HAP-1 (cell line): ENCODE data around the gene NPS.

Experiments used
- DNase-seq, 2 experiments: peaks; one replicate each; pipeline ENCODE4 v3.0.0-alpha.2; 2016 to 2020; ENCODE audit warnings: low spot score in 2 of 2
- H3K27me3 ChIP-seq: fragments of 250-450 bp; sonication (Bioruptor Pico); 2 replicates; pipeline ENCODE4 v1.5.1; 2020; ENCODE audit warnings: low read depth, mild to moderate bottlenecking, moderate library complexity
- H3K36me3 ChIP-seq: fragments of 250-450 bp; sonication (Bioruptor Pico); replicated peaks from 2 replicates; pipeline ENCODE4 v1.5.1; 2020; ENCODE audit warnings: mild to moderate bottlenecking
- H3K4me1 ChIP-seq: fragments of 250-450 bp; sonication (Bioruptor Pico); 2 replicates; pipeline ENCODE4 v1.5.1; 2020; ENCODE audit warnings: mild to moderate bottlenecking
- H3K4me3 ChIP-seq: fragments of 250-450 bp; sonication (Bioruptor Pico); 2 replicates; pipeline ENCODE4 v1.5.1; 2020; ENCODE audit warnings: mild to moderate bottlenecking, moderate library complexity
- H3K9me3 ChIP-seq: fragments of 250-450 bp; sonication (Bioruptor Pico); 2 replicates; pipeline ENCODE4 v1.5.1; 2020; ENCODE audit warnings: mild to moderate bottlenecking, moderate library complexity
- in situ Hi-C: fragments of 300-500 bp; cut with MboI; formaldehyde crosslinking; loops from 3 replicates; pipeline ENCODE4 v1.14.3; 2020; ENCODE audit warnings: low sequenced_read_pairs, inconsistent platforms, mixed read lengths

NPS gene

GRCh38 chr10:127534496-127534895, 14.6 kb upstream of the NPS start:
- Histone ChIP-seq H3K9me3 (no peaks in the 10 kb centered on the region), H3K27me3 (no peaks in the 10 kb centered on the region), H3K36me3 (no peaks in the 10 kb centered on the region), H3K4me1 (no peaks in the 10 kb centered on the region), H3K4me3 (no peak overlapping the region)
- in situ Hi-C loops: no loop called here
- DNase-seq: no peak

GRCh38 chr10:127535802-127536515, 13.2 kb upstream of the NPS start:
- Histone ChIP-seq H3K36me3 (no peaks in the 10 kb centered on the region), H3K27me3 (no peaks in the 10 kb centered on the region), H3K9me3 (no peaks in the 10 kb centered on the region), H3K4me3 (no peak overlapping the region), H3K4me1 (no peaks in the 10 kb centered on the region)
- DNase-seq: no peak
- in situ Hi-C loops: no loop called here

GRCh38 chr10:127536972-127537760, 11.9 kb upstream of the NPS start:
- Histone ChIP-seq H3K36me3 (no peaks in the 10 kb centered on the region), H3K9me3 (no peaks in the 10 kb centered on the region), H3K4me1 (no peaks in the 10 kb centered on the region), H3K4me3 (no peak overlapping the region), H3K27me3 (no peaks in the 10 kb centered on the region)
- in situ Hi-C loops: no loop called here
- DNase-seq: no peak

- Histone ChIP-seq H3K4me1 (no peaks in the 10 kb centered on the region), H3K36me3 (no peaks in the 10 kb centered on the region), H3K27me3 (no peaks in the 10 kb centered on the region), H3K4me3 (no peak overlapping the region), H3K9me3 (no peaks in the 10 kb centered on the region)
- no peak for DNase-seq
- in situ Hi-C loops: no loop called here
These were observed 11.2 kb upstream of the NPS start for GRCh38 chr10:127537924-127538323.

- in situ Hi-C loops: no loop called here
- no peak for DNase-seq
- no peaks in the 10 kb centered on the region for H3K36me3 ChIP-seq
- no peaks in the 10 kb centered on the region for H3K4me1 ChIP-seq
- H3K27me3 ChIP-seq: no peaks in the 10 kb centered on the region
- no peak overlapping the region for H3K4me3 ChIP-seq
- no peaks in the 10 kb centered on the region; the same call in 1 of the 2 replicates for H3K9me3 ChIP-seq
These were observed 1.1 kb upstream of the NPS start for GRCh38 chr10:127548022-127548421.

- Histone ChIP-seq H3K4me3 (no peak overlapping the region), H3K4me1 (no peaks in the 10 kb centered on the region), H3K9me3 (no peaks in the 10 kb centered on the region; the same call in 1 of the 2 replicates), H3K36me3 (no peaks in the 10 kb centered on the region), H3K27me3 (no peaks in the 10 kb centered on the region)
- DNase-seq: no peak
- in situ Hi-C loops: no loop called here
These were observed 1.8 kb downstream of the NPS start for GRCh38 chr10:127550861-127551260.

- H3K27me3 ChIP-seq: no peaks in the 10 kb centered on the region
- no peak for DNase-seq
- no peaks in the 10 kb centered on the region for H3K36me3 ChIP-seq
- H3K9me3 ChIP-seq: no peaks in the 10 kb centered on the region
- in situ Hi-C loops: no loop called here
- H3K4me3 ChIP-seq: no peak overlapping the region
- no peaks in the 10 kb centered on the region for H3K4me1 ChIP-seq
These were observed 3.3 kb downstream of the NPS start for GRCh38 chr10:127552446-127552845.

- no peaks in the 10 kb centered on the region for H3K36me3 ChIP-seq
- in situ Hi-C loops: no loop called here
- H3K4me3 ChIP-seq: no peak overlapping the region
- H3K9me3 ChIP-seq: no peaks in the 10 kb centered on the region
- no peaks in the 10 kb centered on the region for H3K27me3 ChIP-seq
- H3K4me1 ChIP-seq: no peaks in the 10 kb centered on the region
- no peak for DNase-seq
These were observed 4.3 kb downstream of the NPS start for GRCh38 chr10:127553417-127553816.

- DNase-seq: peak in 1 of 2 experiments; percentile 63
- H3K4me1 ChIP-seq: no peaks in the 10 kb centered on the region
- H3K9me3 ChIP-seq: no peaks in the 10 kb centered on the region
- H3K36me3 ChIP-seq: no peaks in the 10 kb centered on the region
- H3K4me3 ChIP-seq: no peak overlapping the region
- in situ Hi-C loops: no loop called here
- H3K27me3 ChIP-seq: no peaks in the 10 kb centered on the region
These were observed 7.8 kb downstream of the NPS start for GRCh38 chr10:127556916-127557315.

- H3K9me3 ChIP-seq: no peaks in the 10 kb centered on the region
- no peaks in the 10 kb centered on the region for H3K4me1 ChIP-seq
- no peak for DNase-seq
- no peaks in the 10 kb centered on the region for H3K27me3 ChIP-seq
- H3K4me3 ChIP-seq: no peak overlapping the region
- no peaks in the 10 kb centered on the region for H3K36me3 ChIP-seq
- in situ Hi-C loops: no loop called here
These were observed 12.5 kb downstream of the NPS start for GRCh38 chr10:127561647-127562046.

- Histone ChIP-seq H3K4me1 (no peaks in the 10 kb centered on the region), H3K36me3 (no peaks in the 10 kb centered on the region), H3K27me3 (no peaks in the 10 kb centered on the region), H3K9me3 (no peaks in the 10 kb centered on the region), H3K4me3 (no peak overlapping the region)
- DNase-seq: peak in 1 of 2 experiments; percentile 61
- in situ Hi-C loops: no loop called here
These were observed 14.8 kb downstream of the NPS start for GRCh38 chr10:127563718-127564553.

GRCh38 chr10:127564644-127565043, 15.5 kb downstream of the NPS start:
- no peaks in the 10 kb centered on the region for H3K27me3 ChIP-seq
- no peaks in the 10 kb centered on the region for H3K9me3 ChIP-seq
- no peaks in the 10 kb centered on the region for H3K4me1 ChIP-seq
- in situ Hi-C loops: no loop called here
- DNase-seq: no peak
- no peak overlapping the region for H3K4me3 ChIP-seq
- H3K36me3 ChIP-seq: no peaks in the 10 kb centered on the region

- in situ Hi-C loops: no loop called here
- Histone ChIP-seq H3K9me3 (no peaks in the 10 kb centered on the region), H3K27me3 (no peaks in the 10 kb centered on the region), H3K4me3 (no peak overlapping the region), H3K4me1 (no peaks in the 10 kb centered on the region), H3K36me3 (no peaks in the 10 kb centered on the region)
- DNase-seq: no peak
These were observed 16.5 kb downstream of the NPS start for GRCh38 chr10:127565583-127565982.

GRCh38 chr10:127569210-127569609, 20.1 kb downstream of the NPS start:
- Histone ChIP-seq H3K4me1 (no peaks in the 10 kb centered on the region), H3K9me3 (no peaks in the 10 kb centered on the region), H3K4me3 (no peak overlapping the region), H3K27me3 (no peaks in the 10 kb centered on the region), H3K36me3 (no peaks in the 10 kb centered on the region)
- in situ Hi-C loops: no loop called here
- DNase-seq: no peak
